HG02763 (cell line): Measurements from ENCODE around the gene RPS6KA2.

Experiments
- ATAC-seq: cut with Tn5 transposase; IDR thresholded peaks from one replicate; pipeline ENCODE4 v1.9.1; 2021; ENCODE audit warnings: mild to moderate bottlenecking, moderate library complexity; ENCODE audit not compliant: unreplicated experiment

RPS6KA2 gene

GRCh38 chr6:166627033-166627874 lies at the start of gene RPS6KA2:
Gene RPS6KA2 (minus strand): TSS chr6:166627251. CDS start chr6:166627019, 232 bp downstream.
- peak; percentile 87 for ATAC-seq

- ATAC-seq = no peak
These were observed 49.3 kb upstream of the RPS6KA2 start for GRCh38 chr6:166676270-166676860.

GRCh38 chr6:166675736-166676135 lies 48.7 kb upstream of the RPS6KA2 start:
- ATAC-seq = no peak

- no peak for ATAC-seq
These were observed 46.3 kb upstream of the RPS6KA2 start for GRCh38 chr6:166673309-166673708.

GRCh38 chr6:166672624-166673206 lies 45.7 kb upstream of the RPS6KA2 start:
- no peak for ATAC-seq

- ATAC-seq = no peak
These were observed 45.1 kb upstream of the RPS6KA2 start for GRCh38 chr6:166672146-166672545.

GRCh38 chr6:166671434-166672081 lies 44.5 kb upstream of the RPS6KA2 start:
- no peak for ATAC-seq

GRCh38 chr6:166670894-166671293 lies 43.8 kb upstream of the RPS6KA2 start:
- ATAC-seq = no peak

GRCh38 chr6:166670013-166670412 lies 43.0 kb upstream of the RPS6KA2 start:
- ATAC-seq = no peak

GRCh38 chr6:166667796-166668610 lies 41.0 kb upstream of the RPS6KA2 start:
- ATAC-seq = no peak

GRCh38 chr6:166664135-166664534 lies 37.1 kb upstream of the RPS6KA2 start:
- no peak for ATAC-seq

- ATAC-seq = no peak
These were observed 36.5 kb upstream of the RPS6KA2 start for GRCh38 chr6:166663568-166663967.

GRCh38 chr6:166662690-166663089 lies 35.6 kb upstream of the RPS6KA2 start:
- ATAC-seq = no peak

GRCh38 chr6:166661327-166662085 lies 34.5 kb upstream of the RPS6KA2 start:
- no peak for ATAC-seq

GRCh38 chr6:166660157-166660688 lies 33.2 kb upstream of the RPS6KA2 start:
- no peak for ATAC-seq

- ATAC-seq = no peak
These were observed 32.5 kb upstream of the RPS6KA2 start for GRCh38 chr6:166659581-166659980.

GRCh38 chr6:166658792-166659150 lies 31.7 kb upstream of the RPS6KA2 start:
- no peak for ATAC-seq

- no peak for ATAC-seq
These were observed 31.2 kb upstream of the RPS6KA2 start for GRCh38 chr6:166658115-166658791.

GRCh38 chr6:166657531-166657930 lies 30.5 kb upstream of the RPS6KA2 start:
- no peak for ATAC-seq
